ENCODE data around the gene FRMPD4.

Gene FRMPD4

GRCh38 chrX:12339921-12340320 lies 201.6 kb downstream of the FRMPD4 start:
- Histone ChIP-seq H3K36me3 (replicated peaks; ENCODE audit: insufficient read depth, low read length) (no peaks in the 10 kb centered on the region), H3K27me3 (replicated peaks; ENCODE audit: insufficient read depth, low read length) (no peaks in the 10 kb centered on the region), H3K27ac (ENCODE audit: low read length) (no peak overlapping the region), H3F3A (ENCODE audit: insufficient read depth, low read length) (no peaks in the 10 kb centered on the region), H3K9me3 (replicated peaks; ENCODE audit: insufficient read depth, low read length) (no peaks in the 10 kb centered on the region), H4K20me1 (ENCODE audit: insufficient read depth, low read length) (no peaks in the 10 kb centered on the region), H3K9me2 (replicated peaks; ENCODE audit: insufficient read depth, low read length) (no peaks in the 10 kb centered on the region), H2AFZ (ENCODE audit: low read length) (no peak overlapping the region), H3K4me1 (ENCODE audit: low read length) (no peaks in the 10 kb centered on the region), H3K4me3 (ENCODE audit: low read length) (no peak overlapping the region), H3K9ac (ENCODE audit: low read length) (no peak overlapping the region), H3K4me2 (ENCODE audit: low read depth, low read length) (no peak overlapping the region), H3K79me2 (ENCODE audit: low read length) (no peaks in the 10 kb centered on the region)
- no peak for TF ChIP-seq EZH2phosphoT487 (IDR thresholded peaks at IDR 0.05; ENCODE audit: low read length)
- TF ChIP-seq EZH2 (optimal IDR thresholded peaks at IDR 0.05; ENCODE audit: low read depth, low read length): no peak
- TF ChIP-seq CTCF (IDR thresholded peaks at IDR 0.05; ENCODE audit: low read length): no peak
- DNase-seq: no peak

- H3K4me2 ChIP-seq (ENCODE audit: low read depth, low read length): no peak overlapping the region
- no peak for TF ChIP-seq EZH2 (optimal IDR thresholded peaks at IDR 0.05; ENCODE audit: low read depth, low read length)
- H4K20me1 ChIP-seq (ENCODE audit: insufficient read depth, low read length): no peaks in the 10 kb centered on the region
- no peak for DNase-seq
- no peaks in the 10 kb centered on the region for H3K36me3 ChIP-seq (replicated peaks; ENCODE audit: insufficient read depth, low read length)
- no peak overlapping the region for H3K9ac ChIP-seq (ENCODE audit: low read length)
- no peaks in the 10 kb centered on the region for H3K27me3 ChIP-seq (replicated peaks; ENCODE audit: insufficient read depth, low read length)
- H3F3A ChIP-seq (ENCODE audit: insufficient read depth, low read length): no peaks in the 10 kb centered on the region
- no peaks in the 10 kb centered on the region for H3K9me3 ChIP-seq (replicated peaks; ENCODE audit: insufficient read depth, low read length)
- H3K4me3 ChIP-seq (ENCODE audit: low read length): no peak overlapping the region
- H3K9me2 ChIP-seq (replicated peaks; ENCODE audit: insufficient read depth, low read length): no peaks in the 10 kb centered on the region
- no peaks in the 10 kb centered on the region for H3K79me2 ChIP-seq (ENCODE audit: low read length)
- no peak overlapping the region for H2AFZ ChIP-seq (ENCODE audit: low read length)
- H3K4me1 ChIP-seq (ENCODE audit: low read length): no peaks in the 10 kb centered on the region
- H3K27ac ChIP-seq (ENCODE audit: low read length): no peak overlapping the region
These were observed 206.7 kb downstream of the FRMPD4 start for GRCh38 chrX:12344954-12345353.

- Histone ChIP-seq H3K27ac (ENCODE audit: low read length) (no peak overlapping the region), H3K4me3 (ENCODE audit: low read length) (no peak overlapping the region), H2AFZ (ENCODE audit: low read length) (no peak overlapping the region), H3K36me3 (replicated peaks; ENCODE audit: insufficient read depth, low read length) (no peaks in the 10 kb centered on the region), H3K9me3 (replicated peaks; ENCODE audit: insufficient read depth, low read length) (no peaks in the 10 kb centered on the region), H3K79me2 (ENCODE audit: low read length) (no peaks in the 10 kb centered on the region), H3K4me1 (ENCODE audit: low read length) (no peaks in the 10 kb centered on the region), H3K9ac (ENCODE audit: low read length) (no peak overlapping the region), H3K4me2 (ENCODE audit: low read depth, low read length) (no peak overlapping the region), H3K9me2 (replicated peaks; ENCODE audit: insufficient read depth, low read length) (no peaks in the 10 kb centered on the region), H3K27me3 (replicated peaks; ENCODE audit: insufficient read depth, low read length) (no peaks in the 10 kb centered on the region), H3F3A (ENCODE audit: insufficient read depth, low read length) (no peaks in the 10 kb centered on the region), H4K20me1 (ENCODE audit: insufficient read depth, low read length) (no peaks in the 10 kb centered on the region)
- TF ChIP-seq CTCF (IDR thresholded peaks at IDR 0.05; ENCODE audit: low read length) (no peak), EZH2 (optimal IDR thresholded peaks at IDR 0.05; ENCODE audit: low read depth, low read length) (no peak)
- no peak for DNase-seq
These were observed 210.9 kb downstream of the FRMPD4 start for GRCh38 chrX:12349201-12349600.

GRCh38 chrX:12352922-12353321 lies 214.6 kb downstream of the FRMPD4 start:
- Histone ChIP-seq H3K4me2 (ENCODE audit: low read depth, low read length) (no peak overlapping the region), H3K4me1 (ENCODE audit: low read length) (no peaks in the 10 kb centered on the region), H3K9me2 (replicated peaks; ENCODE audit: insufficient read depth, low read length) (no peaks in the 10 kb centered on the region), H3K79me2 (ENCODE audit: low read length) (no peaks in the 10 kb centered on the region), H3K9me3 (replicated peaks; ENCODE audit: insufficient read depth, low read length) (no peaks in the 10 kb centered on the region), H3K27me3 (replicated peaks; ENCODE audit: insufficient read depth, low read length) (no peaks in the 10 kb centered on the region), H3K36me3 (replicated peaks; ENCODE audit: insufficient read depth, low read length) (no peaks in the 10 kb centered on the region), H3F3A (ENCODE audit: insufficient read depth, low read length) (no peaks in the 10 kb centered on the region), H3K27ac (ENCODE audit: low read length) (no peak overlapping the region), H3K4me3 (ENCODE audit: low read length) (no peak overlapping the region), H3K9ac (ENCODE audit: low read length) (no peak overlapping the region), H4K20me1 (ENCODE audit: insufficient read depth, low read length) (no peaks in the 10 kb centered on the region), H2AFZ (ENCODE audit: low read length) (no peak overlapping the region)
- no peak for TF ChIP-seq EZH2 (optimal IDR thresholded peaks at IDR 0.05; ENCODE audit: low read depth, low read length)
- no peak for TF ChIP-seq EZH2phosphoT487 (IDR thresholded peaks at IDR 0.05; ENCODE audit: low read length)
- TF ChIP-seq CTCF (IDR thresholded peaks at IDR 0.05; ENCODE audit: low read length): no peak
- no peak for DNase-seq
